HG03469 (cell line): ENCODE results near the gene PTPRN2.
"Not testable (repeated sequence)": the region's sequence is repeated elsewhere in the genome, so short reads cannot be mapped to it uniquely, and the experiment has no call there.

Experiments
- ATAC-seq: cut with Tn5 transposase; IDR thresholded peaks from one replicate; pipeline ENCODE4 v1.9.1; 2021; ENCODE audit warnings: mild to moderate bottlenecking, moderate library complexity, moderate number of reproducible peaks; ENCODE audit not compliant: unreplicated experiment

The PTPRN2 gene

GRCh38 chr7:158273756-158274342, 313.8 kb downstream of the PTPRN2 start:
- ATAC-seq = not testable (repeated sequence)

GRCh38 chr7:158273138-158273651, 314.4 kb downstream of the PTPRN2 start:
- ATAC-seq = no peak

- ATAC-seq = no peak
These were observed 315.0 kb downstream of the PTPRN2 start for GRCh38 chr7:158272509-158273137.

- ATAC-seq = no peak
These were observed 315.5 kb downstream of the PTPRN2 start for GRCh38 chr7:158272091-158272490.

GRCh38 chr7:158271646-158272045, 316.0 kb downstream of the PTPRN2 start:
- ATAC-seq = no peak

- no peak for ATAC-seq
These were observed 316.7 kb downstream of the PTPRN2 start for GRCh38 chr7:158270856-158271413.

GRCh38 chr7:158270106-158270775, 317.4 kb downstream of the PTPRN2 start:
- ATAC-seq = no peak

GRCh38 chr7:158268816-158269535, 318.6 kb downstream of the PTPRN2 start:
- ATAC-seq = no peak

GRCh38 chr7:158267742-158268435, 319.7 kb downstream of the PTPRN2 start:
- ATAC-seq = no peak

- ATAC-seq = no peak
These were observed 320.5 kb downstream of the PTPRN2 start for GRCh38 chr7:158266817-158267741.

GRCh38 chr7:158266426-158266816, 321.2 kb downstream of the PTPRN2 start:
- no peak for ATAC-seq

- no peak for ATAC-seq
These were observed 321.9 kb downstream of the PTPRN2 start for GRCh38 chr7:158265743-158266080.

- no peak for ATAC-seq
These were observed 322.5 kb downstream of the PTPRN2 start for GRCh38 chr7:158264881-158265742.

- ATAC-seq = no peak
These were observed 323.5 kb downstream of the PTPRN2 start for GRCh38 chr7:158263964-158264748.

- no peak for ATAC-seq
These were observed 324.3 kb downstream of the PTPRN2 start for GRCh38 chr7:158263110-158263963.

GRCh38 chr7:158262284-158263109, 325.1 kb downstream of the PTPRN2 start:
- no peak for ATAC-seq
